ENCODE results near the gene ITGA8. TPM values are rescaled to one million over a fixed set of nuclear protein-coding genes. Genes with fewer than 3 reads are reported as not detected.

ITGA8 gene
- total and polyA plus RNA-seq, 2 of the 13 experiments (the other 11 are each of a cell fraction or from before 2014, with no cell fraction given): not detected

DNA sequence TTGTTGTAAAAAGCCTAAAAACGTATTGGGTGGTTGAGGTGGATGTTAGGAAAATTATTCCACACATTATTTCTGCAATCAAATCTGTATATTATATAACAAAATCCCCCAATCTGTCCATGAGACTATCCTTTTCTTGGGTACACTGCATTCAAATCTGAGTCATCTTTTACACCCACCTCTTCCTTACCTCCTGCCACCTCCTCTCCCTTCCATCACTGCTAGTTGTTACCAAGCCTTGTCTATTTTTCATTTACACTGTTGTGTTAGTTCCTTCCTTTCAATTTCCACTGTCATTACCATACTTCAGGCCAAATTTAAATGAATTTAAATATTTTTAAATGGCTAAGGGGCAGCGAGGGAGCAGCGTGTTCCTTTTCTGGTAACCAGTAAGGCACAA lies 83.3 kb downstream of the ITGA8 start (continued):
- no peak for TF ChIP-seq SP140L (CRISPR knock-in tag; IDR thresholded peaks at IDR 0.05; ENCODE audit: borderline replicate concordance)
- no peak for TF ChIP-seq CREBL2 (CRISPR knock-in tag; IDR thresholded peaks at IDR 0.05; ENCODE audit: borderline replicate concordance)
- TF ChIP-seq MTA3 (CRISPR knock-in tag; IDR thresholded peaks at IDR 0.05): no peak
- TF ChIP-seq ARNT (IDR thresholded peaks at IDR 0.05): no peak

GRCh38 chr10:15632456-15633091 lies 87.1 kb downstream of the ITGA8 start:
- Histone ChIP-seq H3K36me3 (replicated peaks in 1 of 2; ENCODE audit: control insufficient read depth in 1 of 2, insufficient read depth in 2 of 2, low read length in 2 of 2) (no peaks in the 10 kb centered on the region), H3K4me2 (ENCODE audit: low read depth, low read length) (no peak overlapping the region), H3K4me3 (replicated peaks in 1 of 3; ENCODE audit: insufficient read depth in 1 of 3, low read depth in 2 of 3, low read length in 3 of 3) (no peak overlapping the region), H4K20me1 (ENCODE audit: insufficient read depth, low read length) (no peaks in the 10 kb centered on the region), H3K27ac (ENCODE audit: extremely low read length, insufficient read depth, low read length) (no peak overlapping the region), H2AFZ (ENCODE audit: low read length) (no peak overlapping the region), H3K9me3 (ENCODE audit: low read length) (no peaks in the 10 kb centered on the region), H3K9ac (ENCODE audit: insufficient read depth, low read depth, low read length) (no peak overlapping the region), H3K27me3 (ENCODE audit: control insufficient read depth in 1 of 2, insufficient read depth in 2 of 2, low read length in 2 of 2) (no peaks in the 10 kb centered on the region; a peak in 2 of 5 replicates), H3K79me2 (ENCODE audit: insufficient read depth, low read length) (no peaks in the 10 kb centered on the region), H3K4me1 (ENCODE audit: insufficient read depth, low read length) (no peaks in the 10 kb centered on the region)
- POLR2A ChIA-PET: no interaction called here
- CTCF ChIA-PET (ENCODE audit: low intra/inter-chr PET ratio, low total read pairs): no interaction called here
- FAIRE-seq (no peak), ATAC-seq (no peak), DNase-seq (ENCODE audit: low spot score) (no peak)
- TF ChIP-seq ARHGAP35 (CRISPR knock-in tag; IDR thresholded peaks at IDR 0.05; ENCODE audit: borderline replicate concordance): no peak
- TF ChIP-seq LCORL (IDR thresholded peaks at IDR 0.05): no peak
- TF ChIP-seq LCORL (CRISPR knock-in tag; IDR thresholded peaks at IDR 0.05): no peak
- TF ChIP-seq E2F2 (CRISPR knock-in tag; IDR thresholded peaks at IDR 0.05; ENCODE audit: borderline replicate concordance): no peak
- no peak for TF ChIP-seq POLR2AphosphoS2 (IDR thresholded peaks at IDR 0.05; ENCODE audit: low read depth, low read length)
- TF ChIP-seq KDM4B (CRISPR knock-in tag; IDR thresholded peaks at IDR 0.05): no peak
- no peak for TF ChIP-seq TBL1XR1 (IDR thresholded peaks at IDR 0.05; ENCODE audit: borderline replicate concordance, low read length, partially characterized antibody)
- no peak for TF ChIP-seq NR2C2 (CRISPR knock-in tag; IDR thresholded peaks at IDR 0.05; ENCODE audit: borderline replicate concordance)
- no peak for TF ChIP-seq HDAC6 (IDR thresholded peaks at IDR 0.05; ENCODE audit: low read depth, low read length)
- no peak for TF ChIP-seq FOXK1 (CRISPR knock-in tag; IDR thresholded peaks at IDR 0.05; ENCODE audit: borderline replicate concordance, low read depth)
- TF ChIP-seq ZNF574 (CRISPR knock-in tag; IDR thresholded peaks at IDR 0.05): no peak
- TF ChIP-seq ZBTB8A (CRISPR knock-in tag; IDR thresholded peaks at IDR 0.05; ENCODE audit: borderline replicate concordance, low read depth): no peak
- TF ChIP-seq SRF (IDR thresholded peaks at IDR 0.05; ENCODE audit: low read depth, low read length): no peak
- no peak for TF ChIP-seq ZNF83 (CRISPR knock-in tag; IDR thresholded peaks at IDR 0.05; ENCODE audit: borderline replicate concordance)
- TF ChIP-seq PPARG (CRISPR knock-in tag; conservative IDR thresholded peaks at IDR 0.05): no peak
- WGBS (ENCODE audit: low lambda C conversion rate): 2% methylated on average over 4 of the region's 4 CpGs
- intact Hi-C loops (cut with micrococcal nuclease; ENCODE audit: unreplicated experiment): no loop called here
- in situ Hi-C loops (cut with HindIII; ENCODE audit: extremely low pct_ligation_motif_present, low pct_unique_long_range_greater_than_20kb): no loop called here
- BruUV-seq (replicated peaks): no TSS peak

Data from HepG2 (cell line).